GM12878 (cell line): ENCODE measurements around the gene SYNRG. TPM values are rescaled to one million over a fixed set of nuclear protein-coding genes. Genes with fewer than 3 reads are reported as not detected.

Experiments used
- ATAC-seq: fragments of 200-7000 bp; cut with Tn5 transposase; 3 replicates; pipeline ENCODE4 v1.9.1; 2020; ENCODE audit warnings: mild to moderate bottlenecking, moderate library complexity
- BruUV-seq: library from RNA; stranded (reverse); fragments of 400-500 nt; replicated peaks from 2 replicates; lab custom pipeline; 2021; lab: Mats Ljungman, UMichigan
- CTCF ChIA-PET: fragments of 300-600 bp; sonication (Branson Sonifier 250); formaldehyde crosslinking; extraction: SDS; loops from one replicate; lab custom pipeline; 2021; ENCODE audit warnings: inconsistent platforms; lab: Yijun Ruan, JAX
- POLR2A ChIA-PET: fragments of 350-600 bp; formaldehyde crosslinking; extraction: SDS; loops from one replicate; lab custom pipeline; 2021; ENCODE audit warnings: inconsistent platforms; lab: Charles Lee
- RAD21 ChIA-PET: fragments of 300-600 bp; sonication (Branson Sonifier 250); formaldehyde crosslinking; loops from one replicate; lab custom pipeline; 2023; ENCODE audit warnings: antibody characterized with exemption; ENCODE audit not compliant: unreplicated experiment; lab: Charles Lee
- SMC1A ChIA-PET: fragments of 300-600 bp; sonication (Branson Sonifier 250); formaldehyde crosslinking; loops from one replicate; lab custom pipeline; 2023; ENCODE audit not compliant: unreplicated experiment, uncharacterized antibody; lab: Charles Lee
- DNase-seq: peaks from one replicate; pipeline ENCODE4 v3.0.0-alpha.2; 2011; ENCODE audit warnings: low read depth, low spot score
- FAIRE-seq: peaks from 3 replicates; lab custom pipeline; 2011; peaks lifted over from hg19 to GRCh38; lab: Jason Lieb, UNC
- H2AFZ ChIP-seq: 2 replicates; pipeline ENCODE4 v1.6.0; 2011; ENCODE audit warnings: low read depth, low read length, control low read depth; ENCODE audit not compliant: control insufficient read depth
- H3K27ac ChIP-seq: 2 replicates; pipeline ENCODE4 v1.5.1; 2011; ENCODE audit warnings: control low read depth; ENCODE audit not compliant: control insufficient read depth, insufficient read depth
- H3K27me3 ChIP-seq, 2 experiments: replicated peaks in 1 of 2; 2 replicates each; pipeline versions ENCODE4 v1.6.0 to v1.6.1; 2011; ENCODE audit warnings: low read length in 1 of 2; ENCODE audit not compliant: control insufficient read depth in 2 of 2, insufficient read depth in 2 of 2
- H3K36me3 ChIP-seq, 2 experiments: 2 replicates each; pipeline ENCODE4 v1.5.1; 2011; ENCODE audit warnings: low read length in 1 of 2; ENCODE audit not compliant: control insufficient read depth in 2 of 2, insufficient read depth in 2 of 2
- H3K4me1 ChIP-seq: 2 replicates; pipeline ENCODE4 v1.6.1; 2011; ENCODE audit warnings: mild to moderate bottlenecking, low read length, moderate library complexity, mixed read lengths; ENCODE audit not compliant: control insufficient read depth, insufficient read depth
- H3K4me2 ChIP-seq: 2 replicates; pipeline ENCODE4 v1.6.0; 2011; ENCODE audit warnings: control low read depth; ENCODE audit not compliant: control insufficient read depth, insufficient read depth
- H3K4me3 ChIP-seq: fragments of 200-600 bp; sonication (generic); 2 replicates; pipeline ENCODE4 v1.5.1; 2016
- H3K79me2 ChIP-seq: 2 replicates; pipeline ENCODE4 v1.6.0; 2011; ENCODE audit warnings: low read length; ENCODE audit not compliant: control insufficient read depth, insufficient read depth
- H3K9ac ChIP-seq: 2 replicates; pipeline ENCODE4 v1.8.0; 2011; ENCODE audit warnings: low read length, control low read depth, mixed read lengths; ENCODE audit not compliant: control insufficient read depth, insufficient read depth
- H3K9me3 ChIP-seq: replicated peaks from 3 replicates; pipeline ENCODE4 v1.5.1; 2011; ENCODE audit warnings: mild to moderate bottlenecking, low read length; ENCODE audit not compliant: control insufficient read depth, insufficient read depth
- H4K20me1 ChIP-seq: 2 replicates; pipeline ENCODE4 v1.6.0; 2011; ENCODE audit not compliant: control insufficient read depth, insufficient read depth
- BHLHE40 ChIP-seq, 2 experiments: fragments of 450-650 bp in 1 of 2; IDR thresholded peaks; 2 replicates each; pipeline ENCODE4 v1.6.1; 2011 to 2017; ENCODE audit warnings: low read depth in 2 of 2, borderline replicate concordance in 1 of 2, improper control_type of control experiment in 1 of 2, low read length in 1 of 2, mild to moderate bottlenecking in 1 of 2
- CBX5 ChIP-seq: sonication (generic); IDR thresholded peaks from 2 replicates; pipeline ENCODE4 v1.6.1; 2016; ENCODE audit warnings: low read depth, moderate library complexity, mild to moderate bottlenecking, inconsistent platforms
- CHD1 ChIP-seq: IDR thresholded peaks from 2 replicates; pipeline ENCODE4 v1.6.1; 2012; ENCODE audit warnings: low read depth, low read length, improper control_type of control experiment
- CREB1 ChIP-seq: IDR thresholded peaks from 2 replicates; pipeline ENCODE4 v1.6.1; 2012; ENCODE audit warnings: low read depth, mild to moderate bottlenecking, inconsistent platforms
- ETV6 ChIP-seq, 2 experiments: fragments of 450-650 bp in 1 of 2; IDR thresholded peaks in 1 of 2; conservative IDR thresholded peaks in 1 of 2; 2 replicates each; pipeline ENCODE4 v1.6.1; 2014; ENCODE audit warnings: antibody characterized with exemption in 1 of 2, borderline replicate concordance in 1 of 2, low read depth in 1 of 2, mild to moderate bottlenecking in 1 of 2, moderate library complexity in 1 of 2
- FOXM1 ChIP-seq: IDR thresholded peaks from 2 replicates; pipeline ENCODE4 v1.6.1; 2012; ENCODE audit warnings: low read depth, mild to moderate bottlenecking, inconsistent platforms, low read length, moderate library complexity
- JUNB ChIP-seq: IDR thresholded peaks from 2 replicates; pipeline ENCODE4 v1.6.1; 2016; ENCODE audit warnings: antibody characterized with exemption, mild to moderate bottlenecking
- MEF2B ChIP-seq: fragments of 450-650 bp; IDR thresholded peaks from 2 replicates; pipeline ENCODE4 v1.6.1; 2018; ENCODE audit warnings: mild to moderate bottlenecking, moderate library complexity; ENCODE audit not compliant: partially characterized antibody, poor library complexity, severe bottlenecking
- MTA2 ChIP-seq: fragments of 450-650 bp; IDR thresholded peaks from 2 replicates; pipeline ENCODE4 v1.6.1; 2016; ENCODE audit warnings: low read depth, mild to moderate bottlenecking, moderate library complexity
- MYC ChIP-seq: IDR thresholded peaks from 2 replicates; pipeline ENCODE4 v1.6.1; 2011; ENCODE audit warnings: mild to moderate bottlenecking, low read length, moderate library complexity, inconsistent platforms; ENCODE audit not compliant: insufficient read depth, insufficient replicate concordance, insufficient read length, severe bottlenecking
- NFYB ChIP-seq: IDR thresholded peaks from 2 replicates; pipeline ENCODE4 v1.6.1; 2011; ENCODE audit warnings: low read depth, mild to moderate bottlenecking, low read length, improper control_type of control experiment, moderate library complexity; ENCODE audit not compliant: insufficient read depth
- POLR2AphosphoS2 ChIP-seq: IDR thresholded peaks from 2 replicates; pipeline ENCODE4 v1.6.1; 2011; ENCODE audit warnings: low read depth, mild to moderate bottlenecking, low read length, improper control_type of control experiment, moderate library complexity
- RBBP5 ChIP-seq: fragments of 200-600 bp; sonication (generic); conservative IDR thresholded peaks from 2 replicates; pipeline ENCODE4 v1.6.1; 2016
- SMAD1 ChIP-seq: fragments of 450-650 bp; IDR thresholded peaks from 2 replicates; pipeline ENCODE4 v1.6.1; 2018; ENCODE audit warnings: mild to moderate bottlenecking, low read depth; ENCODE audit not compliant: partially characterized antibody
- TARDBP ChIP-seq: IDR thresholded peaks from 2 replicates; pipeline ENCODE4 v1.6.1; 2016; ENCODE audit warnings: borderline replicate concordance
- WGBS: methylation state at CpG from one replicate; pipeline ENCODE4 v1.1.6; 2016; ENCODE audit warnings: low lambda C conversion rate; ENCODE audit not compliant: insufficient replicate concordance, insufficient coverage; ENCODE audit errors: missing lambda C conversion rate; 5-methylcytosine and 5-hydroxymethylcytosine counted together
- in situ Hi-C: fragments of 300-500 bp; cut with MboI; formaldehyde crosslinking; loops from 9 replicates; pipeline ENCODE4 v1.14.3; 2018; ENCODE audit warnings: mixed read lengths
- intact Hi-C: fragments of 100-400 bp; cut with micrococcal nuclease; formaldehyde crosslinking; loops from one replicate; pipeline ENCODE4 v1.14.2; 2022; ENCODE audit not compliant: unreplicated experiment
- polyA plus RNA-seq, 11 experiments: library from polyadenylated mRNA; depleted of rRNA in 4 of 11; unstranded in 6 of 11; stranded (reverse) in 5 of 11; fragments of >200 nt; fragmentation: Nextera tagmentation in 4 of 11; fragmentation: Illumina TruSeq in 1 of 11; extraction: Ambion mirVana in 4 of 11; extraction: Trizol in 1 of 11; gene quantifications; 1 replicate in 1 of 11; 2 replicates in 10 of 11; pipeline versions ENCODE4 v1.2.1 to v1.2.3, GENCODE V29; 2011 to 2016; ENCODE audit warnings: inconsistent platforms in 2 of 11, missing spikeins in 2 of 11, low read depth in 1 of 11
- total RNA-seq, 4 experiments: library from RNA; depleted of rRNA in 3 of 4; stranded (reverse); fragments of >200 nt in 3 of 4; fragmentation: Illumina TruSeq in 1 of 4; extraction: Trizol in 1 of 4; gene quantifications; 2 replicates each; pipeline versions ENCODE4 v1.2.1 to v1.2.3, GENCODE V29; 2013 to 2021
- TF ChIP-seq, protein P1 (sequence below): IDR thresholded peaks from 2 replicates; pipeline ENCODE4 v1.6.1; 2011; ENCODE audit warnings: borderline replicate concordance, low read depth, mild to moderate bottlenecking, moderate library complexity, mixed read lengths, low read length; ENCODE audit not compliant: insufficient read depth; ENCODE audit errors: extremely low read length
- TF ChIP-seq, protein P2 (sequence below): IDR thresholded peaks from 2 replicates; pipeline ENCODE4 v1.6.1; 2011; ENCODE audit warnings: borderline replicate concordance, low read depth, mild to moderate bottlenecking, moderate library complexity, low read length; ENCODE audit not compliant: insufficient read depth, poor library complexity, severe bottlenecking
- TF ChIP-seq, protein P3 (sequence below): fragments of 450-650 bp; IDR thresholded peaks from 2 replicates; pipeline ENCODE4 v1.6.1; 2017; ENCODE audit warnings: mild to moderate bottlenecking, moderate library complexity

SYNRG gene
- total and polyA plus RNA-seq, 10 of the 15 experiments (the other 5 are each of a cell fraction or from before 2014, with no cell fraction given): 5.2 to 40.4 (median 26.7) TPM

DNA sequence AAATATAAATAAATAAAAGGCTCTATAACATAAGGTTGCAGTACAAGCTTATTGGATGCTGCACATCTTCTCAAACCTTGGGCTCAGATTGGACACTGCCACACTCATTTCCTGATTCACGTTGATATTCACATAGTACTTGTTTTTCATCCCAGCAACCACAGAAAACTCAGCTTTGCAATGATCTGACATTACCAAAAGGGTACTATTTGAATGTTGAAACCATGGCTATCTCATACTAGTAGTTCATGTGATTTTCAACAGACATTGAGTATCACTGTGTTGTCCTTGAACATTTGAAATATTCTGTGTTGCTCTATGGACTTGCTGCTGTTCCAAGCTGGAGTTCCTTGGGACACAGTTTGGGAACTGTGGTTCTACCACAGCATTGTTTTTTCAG is 48.0 kb upstream of the SYNRG start:
- no peaks in the 10 kb centered on the region for H3K36me3 ChIP-seq
- H3K79me2 ChIP-seq: no peaks in the 10 kb centered on the region
- ChIA-PET CTCF (interaction anchor here (1.3 kb wide), 1 partner anchor 135 kb away, joined by 3 read pairs; no protein-coding TSS in a partner anchor), RAD21 (interaction anchor here (1.3 kb wide), 1 partner anchor 134 kb away, joined by 3 read pairs; no protein-coding TSS in a partner anchor), SMC1A (interaction anchor here (0.7 kb wide), 1 partner anchor 135 kb away, joined by 3 read pairs; no protein-coding TSS in a partner anchor), POLR2A (no interaction called here)
- H2AFZ ChIP-seq: no peak overlapping the region
- no peaks in the 10 kb centered on the region for H3K9me3 ChIP-seq
- H3K4me3 ChIP-seq: no peak overlapping the region
- ATAC-seq: no peak
- in situ Hi-C loops (no loop called here), intact Hi-C loops (no loop called here)
- DNase-seq: no peak
- H3K27me3 ChIP-seq: no peaks in the 10 kb centered on the region; a peak in 1 of 4 replicates
- FAIRE-seq: no peak
- no peak overlapping the region for H3K4me2 ChIP-seq
- no peak overlapping the region for H3K9ac ChIP-seq
- no peak overlapping the region for H3K27ac ChIP-seq
- BruUV-seq: no TSS peak
- no peaks in the 10 kb centered on the region for H4K20me1 ChIP-seq
- H3K4me1 ChIP-seq: no peaks in the 10 kb centered on the region
- WGBS: 0% methylated on average over 1 of the region's 1 CpG
- TF ChIP-seq MTA2: no peak
- TF ChIP-seq BHLHE40 (IDR thresholded peaks at IDR 0.05; ENCODE audit: borderline replicate concordance in 1 of 2, low read depth in 2 of 2, low read length in 1 of 2): no peak
- TF ChIP-seq TARDBP: no peak
- TF ChIP-seq, protein P1, sequence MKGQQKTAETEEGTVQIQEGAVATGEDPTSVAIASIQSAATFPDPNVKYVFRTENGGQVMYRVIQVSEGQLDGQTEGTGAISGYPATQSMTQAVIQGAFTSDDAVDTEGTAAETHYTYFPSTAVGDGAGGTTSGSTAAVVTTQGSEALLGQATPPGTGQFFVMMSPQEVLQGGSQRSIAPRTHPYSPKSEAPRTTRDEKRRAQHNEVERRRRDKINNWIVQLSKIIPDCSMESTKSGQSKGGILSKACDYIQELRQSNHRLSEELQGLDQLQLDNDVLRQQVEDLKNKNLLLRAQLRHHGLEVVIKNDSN: no peak
- no peak for TF ChIP-seq NFYB
- no peak for TF ChIP-seq SMAD1
- no peak for TF ChIP-seq CBX5
- TF ChIP-seq, protein P2, sequence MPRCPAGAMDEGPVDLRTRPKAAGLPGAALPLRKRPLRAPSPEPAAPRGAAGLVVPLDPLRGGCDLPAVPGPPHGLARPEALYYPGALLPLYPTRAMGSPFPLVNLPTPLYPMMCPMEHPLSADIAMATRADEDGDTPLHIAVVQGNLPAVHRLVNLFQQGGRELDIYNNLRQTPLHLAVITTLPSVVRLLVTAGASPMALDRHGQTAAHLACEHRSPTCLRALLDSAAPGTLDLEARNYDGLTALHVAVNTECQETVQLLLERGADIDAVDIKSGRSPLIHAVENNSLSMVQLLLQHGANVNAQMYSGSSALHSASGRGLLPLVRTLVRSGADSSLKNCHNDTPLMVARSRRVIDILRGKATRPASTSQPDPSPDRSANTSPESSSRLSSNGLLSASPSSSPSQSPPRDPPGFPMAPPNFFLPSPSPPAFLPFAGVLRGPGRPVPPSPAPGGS: no peak
- no peak for TF ChIP-seq MYC
- no peak for TF ChIP-seq JUNB
- TF ChIP-seq MEF2B: no peak
- TF ChIP-seq ETV6 (conservative IDR thresholded peaks at IDR 0.05 in 1 of 2, IDR thresholded peaks at IDR 0.05 in 1 of 2; ENCODE audit: borderline replicate concordance in 1 of 2, low read depth in 1 of 2): no peak
- TF ChIP-seq FOXM1: no peak
- TF ChIP-seq, protein P3, sequence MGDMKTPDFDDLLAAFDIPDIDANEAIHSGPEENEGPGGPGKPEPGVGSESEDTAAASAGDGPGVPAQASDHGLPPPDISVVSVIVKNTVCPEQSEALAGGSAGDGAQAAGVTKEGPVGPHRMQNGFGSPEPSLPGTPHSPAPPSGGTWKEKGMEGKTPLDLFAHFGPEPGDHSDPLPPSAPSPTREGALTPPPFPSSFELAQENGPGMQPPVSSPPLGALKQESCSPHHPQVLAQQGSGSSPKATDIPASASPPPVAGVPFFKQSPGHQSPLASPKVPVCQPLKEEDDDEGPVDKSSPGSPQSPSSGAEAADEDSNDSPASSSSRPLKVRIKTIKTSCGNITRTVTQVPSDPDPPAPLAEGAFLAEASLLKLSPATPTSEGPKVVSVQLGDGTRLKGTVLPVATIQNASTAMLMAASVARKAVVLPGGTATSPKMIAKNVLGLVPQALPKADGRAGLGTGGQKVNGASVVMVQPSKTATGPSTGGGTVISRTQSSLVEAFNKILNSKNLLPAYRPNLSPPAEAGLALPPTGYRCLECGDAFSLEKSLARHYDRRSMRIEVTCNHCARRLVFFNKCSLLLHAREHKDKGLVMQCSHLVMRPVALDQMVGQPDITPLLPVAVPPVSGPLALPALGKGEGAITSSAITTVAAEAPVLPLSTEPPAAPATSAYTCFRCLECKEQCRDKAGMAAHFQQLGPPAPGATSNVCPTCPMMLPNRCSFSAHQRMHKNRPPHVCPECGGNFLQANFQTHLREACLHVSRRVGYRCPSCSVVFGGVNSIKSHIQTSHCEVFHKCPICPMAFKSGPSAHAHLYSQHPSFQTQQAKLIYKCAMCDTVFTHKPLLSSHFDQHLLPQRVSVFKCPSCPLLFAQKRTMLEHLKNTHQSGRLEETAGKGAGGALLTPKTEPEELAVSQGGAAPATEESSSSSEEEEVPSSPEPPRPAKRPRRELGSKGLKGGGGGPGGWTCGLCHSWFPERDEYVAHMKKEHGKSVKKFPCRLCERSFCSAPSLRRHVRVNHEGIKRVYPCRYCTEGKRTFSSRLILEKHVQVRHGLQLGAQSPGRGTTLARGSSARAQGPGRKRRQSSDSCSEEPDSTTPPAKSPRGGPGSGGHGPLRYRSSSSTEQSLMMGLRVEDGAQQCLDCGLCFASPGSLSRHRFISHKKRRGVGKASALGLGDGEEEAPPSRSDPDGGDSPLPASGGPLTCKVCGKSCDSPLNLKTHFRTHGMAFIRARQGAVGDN: no peak
- TF ChIP-seq CHD1: no peak
- no peak for TF ChIP-seq POLR2AphosphoS2
- no peak for TF ChIP-seq CREB1
- no peak for TF ChIP-seq RBBP5
